Stimulated activated CD8-positive, alpha-beta memory T cell treated with anti-CD3 and anti-CD28 coated beads, Interleukin-7, amount 100 ng/mL, for 4 hours (primary cell): ENCODE data around the gene OMP.

Experiments used
- DNase-seq, 2 donors: peaks; one replicate each; pipeline ENCODE4 v3.0.0-alpha.2; 2020; ENCODE audit warnings: low read depth in 2 of 2

The OMP gene

GRCh38 chr11:77122576-77123212 is 20.1 kb downstream of the OMP start:
- DNase-seq: no peak

GRCh38 chr11:77123591-77123990 is 21.0 kb downstream of the OMP start:
- no peak for DNase-seq

GRCh38 chr11:77124041-77124440 is 21.4 kb downstream of the OMP start:
- no peak for DNase-seq

- no peak for DNase-seq
These were observed 21.8 kb downstream of the OMP start for GRCh38 chr11:77124488-77124887.

- DNase-seq: no peak
These were observed 22.6 kb downstream of the OMP start for GRCh38 chr11:77125191-77125590.

GRCh38 chr11:77125695-77126094 is 23.1 kb downstream of the OMP start:
- DNase-seq: no peak

- DNase-seq: no peak
These were observed 23.6 kb downstream of the OMP start for GRCh38 chr11:77126156-77126775.

GRCh38 chr11:77126861-77127234 is 24.2 kb downstream of the OMP start:
- no peak for DNase-seq

- peak in 1 of 2 donors; percentile 43 for DNase-seq
These were observed 24.7 kb downstream of the OMP start for GRCh38 chr11:77127235-77127911.

- DNase-seq: no peak
These were observed 25.5 kb downstream of the OMP start, which contains the start of gene MYO7A for GRCh38 chr11:77127920-77128691. Gene MYO7A, plus strand, starts transcription at chr11:77128246. Its CDS starts 2,389 bp downstream, at chr11:77130635.

GRCh38 chr11:77129069-77129841 is 26.6 kb downstream of the OMP start:
- no peak for DNase-seq

GRCh38 chr11:77129842-77130756 is 27.5 kb downstream of the OMP start:
- DNase-seq: no peak

GRCh38 chr11:77130763-77131513 is 28.3 kb downstream of the OMP start:
- DNase-seq: no peak

- no peak for DNase-seq
These were observed 28.9 kb downstream of the OMP start for GRCh38 chr11:77131560-77131959.

- no peak for DNase-seq
These were observed 32.4 kb downstream of the OMP start for GRCh38 chr11:77135069-77135468.

GRCh38 chr11:77136074-77136473 is 33.4 kb downstream of the OMP start:
- no peak for DNase-seq

GRCh38 chr11:77136784-77137420 is 34.3 kb downstream of the OMP start:
- DNase-seq: no peak

- DNase-seq: no peak
These were observed 34.8 kb downstream of the OMP start for GRCh38 chr11:77137421-77137820.

GRCh38 chr11:77138106-77138649 is 35.5 kb downstream of the OMP start:
- no peak for DNase-seq
